Keratinocyte (primary cell): Measurements from ENCODE around the gene PITX1.

Experiments used
- EZH2 ChIP-seq: IDR thresholded peaks from one replicate; pipeline ENCODE4 v1.6.1; 2012; ENCODE audit warnings: inconsistent platforms, mild to moderate bottlenecking, low read length, moderate library complexity
- TF ChIP-seq, protein P1 (sequence below), 3 experiments: IDR thresholded peaks in 1 of 3; conservative IDR thresholded peaks in 1 of 3; optimal IDR thresholded peaks in 1 of 3; 2 replicates in 2 of 3; 3 replicates in 1 of 3; pipeline versions ENCODE3 to v1.5.1; 2011; ENCODE audit warnings: low read length in 3 of 3, mild to moderate bottlenecking in 3 of 3, moderate library complexity in 2 of 3, control low read depth in 1 of 3, inconsistent platforms in 1 of 3; ENCODE audit not compliant: insufficient read depth in 2 of 3; ENCODE audit errors: extremely low read depth in 1 of 3

DNA sequence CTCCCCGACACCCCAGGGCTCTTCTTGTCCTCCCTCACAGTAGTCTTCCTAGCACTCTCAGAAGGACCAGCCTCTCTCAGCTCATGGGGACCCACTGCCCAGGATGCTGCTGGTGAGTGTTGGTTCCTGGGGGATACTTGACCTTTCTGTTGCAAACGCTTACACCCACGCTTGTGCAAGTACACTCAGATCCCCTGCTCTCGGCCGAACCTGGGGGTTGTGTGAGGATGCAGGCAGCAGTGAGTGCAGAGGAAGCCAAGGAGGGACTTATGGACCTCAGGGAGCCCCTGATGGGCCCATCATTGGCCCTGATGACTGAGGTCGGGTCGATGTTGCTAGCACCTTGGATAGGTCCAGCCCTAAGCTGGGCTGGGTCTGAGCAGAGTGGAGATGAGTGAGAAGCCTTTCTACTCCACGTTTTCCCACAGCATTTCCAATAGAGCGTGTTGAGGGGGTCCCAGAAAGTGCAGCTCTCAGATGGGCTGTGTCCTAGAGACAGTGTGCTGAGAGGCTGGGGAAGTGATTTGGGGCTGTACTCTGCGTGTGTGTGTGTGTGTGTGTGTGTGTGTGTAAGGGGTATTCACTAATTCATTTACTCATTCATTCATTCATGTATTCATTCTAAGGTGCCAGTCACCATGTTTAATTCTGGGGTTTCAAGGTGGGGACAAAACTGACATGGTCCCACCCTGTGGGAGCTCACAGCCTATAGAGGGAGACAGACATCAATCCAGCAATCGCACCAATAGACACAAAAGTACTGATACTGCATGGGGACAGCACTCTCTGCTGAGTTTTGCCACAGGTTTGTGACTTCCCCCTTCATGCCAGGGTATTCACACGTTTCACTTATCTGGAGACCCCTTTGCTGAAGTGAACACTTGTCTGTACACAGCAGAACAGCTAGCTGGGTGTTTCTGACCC lies 25.2 kb upstream of the PITX1 start:
- TF ChIP-seq, protein P1, sequence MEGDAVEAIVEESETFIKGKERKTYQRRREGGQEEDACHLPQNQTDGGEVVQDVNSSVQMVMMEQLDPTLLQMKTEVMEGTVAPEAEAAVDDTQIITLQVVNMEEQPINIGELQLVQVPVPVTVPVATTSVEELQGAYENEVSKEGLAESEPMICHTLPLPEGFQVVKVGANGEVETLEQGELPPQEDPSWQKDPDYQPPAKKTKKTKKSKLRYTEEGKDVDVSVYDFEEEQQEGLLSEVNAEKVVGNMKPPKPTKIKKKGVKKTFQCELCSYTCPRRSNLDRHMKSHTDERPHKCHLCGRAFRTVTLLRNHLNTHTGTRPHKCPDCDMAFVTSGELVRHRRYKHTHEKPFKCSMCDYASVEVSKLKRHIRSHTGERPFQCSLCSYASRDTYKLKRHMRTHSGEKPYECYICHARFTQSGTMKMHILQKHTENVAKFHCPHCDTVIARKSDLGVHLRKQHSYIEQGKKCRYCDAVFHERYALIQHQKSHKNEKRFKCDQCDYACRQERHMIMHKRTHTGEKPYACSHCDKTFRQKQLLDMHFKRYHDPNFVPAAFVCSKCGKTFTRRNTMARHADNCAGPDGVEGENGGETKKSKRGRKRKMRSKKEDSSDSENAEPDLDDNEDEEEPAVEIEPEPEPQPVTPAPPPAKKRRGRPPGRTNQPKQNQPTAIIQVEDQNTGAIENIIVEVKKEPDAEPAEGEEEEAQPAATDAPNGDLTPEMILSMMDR (optimal IDR thresholded peaks at IDR 0.05 in 1 of 3, IDR thresholded peaks at IDR 0.05 in 1 of 3, conservative IDR thresholded peaks at IDR 0.05 in 1 of 3; ENCODE audit: extremely low read depth in 1 of 3, insufficient read depth in 2 of 3, low read length in 3 of 3), result no peak
- TF ChIP-seq EZH2, result no peak
